RWPE2 (cell line): ENCODE measurements around the gene SH3PXD2A.
A peak's percentile ranks its signal among the peaks of the same experiment; 100 is the strongest.

Source experiments
- ATAC-seq: fragments of 200-7000 bp; cut with Tn5 transposase; 3 replicates; pipeline ENCODE4 v1.9.1; 2021; ENCODE audit warnings: low read depth
- DNase-seq: peaks from one replicate; pipeline ENCODE4 v3.0.0-alpha.2; 2020; ENCODE audit warnings: low spot score
- H3K27ac ChIP-seq: fragments of 450-650 bp; 2 replicates; pipeline ENCODE4 v1.5.1; 2017; ENCODE audit warnings: mild to moderate bottlenecking; ENCODE audit not compliant: poor library complexity, severe bottlenecking
- H3K27me3 ChIP-seq: fragments of 250-450 bp; sonication (Bioruptor Pico); 2 replicates; pipeline ENCODE4 v1.5.1; 2021; ENCODE audit warnings: mild to moderate bottlenecking, moderate library complexity; ENCODE audit not compliant: insufficient read depth, poor library complexity, severe bottlenecking
- H3K36me3 ChIP-seq: fragments of 250-450 bp; sonication (Bioruptor Pico); 2 replicates; pipeline ENCODE4 v1.5.1; 2020; ENCODE audit warnings: low read depth, mild to moderate bottlenecking, moderate library complexity
- H3K4me1 ChIP-seq: fragments of 250-450 bp; sonication (Bioruptor Pico); 2 replicates; pipeline ENCODE4 v1.5.1; 2021; ENCODE audit warnings: mild to moderate bottlenecking, moderate library complexity; ENCODE audit not compliant: insufficient read depth, poor library complexity, severe bottlenecking
- H3K4me3 ChIP-seq: fragments of 250-450 bp; sonication (Bioruptor Pico); 2 replicates; pipeline ENCODE4 v1.5.1; 2021; ENCODE audit warnings: mild to moderate bottlenecking, moderate library complexity; ENCODE audit not compliant: severe bottlenecking
- H3K9me3 ChIP-seq: fragments of 250-450 bp; sonication (Bioruptor Pico); 2 replicates; pipeline ENCODE4 v1.5.1; 2021; ENCODE audit warnings: mild to moderate bottlenecking, moderate library complexity; ENCODE audit not compliant: severe bottlenecking
- TF ChIP-seq, protein P1 (sequence below): fragments of 450-650 bp; IDR thresholded peaks from one replicate; pipeline ENCODE4 v1.5.1; 2017; ENCODE audit warnings: mild to moderate bottlenecking, moderate library complexity; ENCODE audit not compliant: poor library complexity, severe bottlenecking

SH3PXD2A gene

DNA sequence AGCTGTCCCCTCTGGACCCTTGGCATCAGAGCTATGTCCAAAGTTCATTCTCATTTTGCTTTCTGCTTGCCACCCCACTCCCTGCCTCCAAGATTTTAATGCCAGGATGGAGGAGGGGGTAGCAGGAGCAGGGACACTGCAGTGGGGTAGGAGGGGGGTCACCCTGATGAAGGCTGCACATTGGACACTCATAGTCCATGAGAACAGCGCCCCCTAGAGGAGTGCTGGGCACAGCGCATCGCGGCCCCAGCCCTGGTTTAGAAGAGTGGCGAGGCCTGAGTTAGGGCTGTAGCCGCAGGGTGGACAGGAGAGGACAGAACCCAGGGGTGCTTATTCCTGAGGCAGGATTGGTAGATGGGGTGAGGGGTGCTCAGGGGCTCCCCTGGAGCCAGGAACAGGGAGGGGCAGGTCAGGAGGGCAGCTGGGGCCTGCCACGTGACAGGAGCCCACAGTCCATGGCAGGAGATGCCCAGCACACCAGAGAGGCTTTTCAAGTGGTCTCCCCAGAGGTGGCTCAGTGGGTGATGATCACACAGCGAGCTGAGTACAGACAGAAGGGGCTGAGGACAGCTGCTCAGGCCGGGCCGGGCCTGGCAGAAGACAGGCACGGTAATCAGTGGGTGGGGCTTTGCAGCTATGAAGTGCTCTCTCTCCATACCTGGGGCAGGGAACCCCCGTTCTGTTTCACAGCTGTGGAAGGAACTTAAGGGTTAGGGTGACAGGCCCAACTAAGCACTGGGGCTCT is 290.4 kb downstream of the SH3PXD2A start:
- no peaks in the 10 kb centered on the region for H3K9me3 ChIP-seq
- TF ChIP-seq, protein P1, sequence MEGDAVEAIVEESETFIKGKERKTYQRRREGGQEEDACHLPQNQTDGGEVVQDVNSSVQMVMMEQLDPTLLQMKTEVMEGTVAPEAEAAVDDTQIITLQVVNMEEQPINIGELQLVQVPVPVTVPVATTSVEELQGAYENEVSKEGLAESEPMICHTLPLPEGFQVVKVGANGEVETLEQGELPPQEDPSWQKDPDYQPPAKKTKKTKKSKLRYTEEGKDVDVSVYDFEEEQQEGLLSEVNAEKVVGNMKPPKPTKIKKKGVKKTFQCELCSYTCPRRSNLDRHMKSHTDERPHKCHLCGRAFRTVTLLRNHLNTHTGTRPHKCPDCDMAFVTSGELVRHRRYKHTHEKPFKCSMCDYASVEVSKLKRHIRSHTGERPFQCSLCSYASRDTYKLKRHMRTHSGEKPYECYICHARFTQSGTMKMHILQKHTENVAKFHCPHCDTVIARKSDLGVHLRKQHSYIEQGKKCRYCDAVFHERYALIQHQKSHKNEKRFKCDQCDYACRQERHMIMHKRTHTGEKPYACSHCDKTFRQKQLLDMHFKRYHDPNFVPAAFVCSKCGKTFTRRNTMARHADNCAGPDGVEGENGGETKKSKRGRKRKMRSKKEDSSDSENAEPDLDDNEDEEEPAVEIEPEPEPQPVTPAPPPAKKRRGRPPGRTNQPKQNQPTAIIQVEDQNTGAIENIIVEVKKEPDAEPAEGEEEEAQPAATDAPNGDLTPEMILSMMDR: peak; percentile 54
- no peak overlapping the region for H3K4me3 ChIP-seq
- H3K36me3 ChIP-seq: no peaks in the 10 kb centered on the region
- H3K4me1 ChIP-seq: no peaks in the 10 kb centered on the region
- no peak for DNase-seq
- no peaks in the 10 kb centered on the region for H3K27me3 ChIP-seq
- ATAC-seq: no peak
- no peak overlapping the region for H3K27ac ChIP-seq

DNA sequence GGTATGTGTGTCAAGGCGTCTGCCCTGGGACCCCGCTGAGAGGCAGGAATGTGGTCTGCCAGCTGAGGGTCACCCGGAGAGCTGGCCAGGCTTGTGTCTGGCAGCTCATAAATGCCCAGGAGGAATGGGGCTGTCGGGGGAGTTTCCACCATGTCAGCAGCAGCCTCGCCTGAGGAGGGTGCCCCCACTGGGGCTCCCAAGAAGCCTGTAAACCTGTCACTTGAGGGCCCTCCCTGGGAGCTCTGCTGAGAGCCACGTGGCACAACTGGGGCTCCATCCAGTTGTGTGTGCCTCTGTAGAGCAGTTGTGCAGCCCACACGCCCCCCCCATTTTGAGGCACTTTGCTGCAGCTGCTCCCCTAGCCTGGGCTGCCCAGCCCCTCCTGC is 291.3 kb downstream of the SH3PXD2A start:
- Histone ChIP-seq H3K4me3 (no peak overlapping the region), H3K9me3 (no peaks in the 10 kb centered on the region), H3K27ac (no peak overlapping the region), H3K4me1 (no peaks in the 10 kb centered on the region), H3K27me3 (no peaks in the 10 kb centered on the region), H3K36me3 (no peaks in the 10 kb centered on the region)
- DNase-seq: no peak
- TF ChIP-seq, protein P1: no peak
- ATAC-seq: no peak

DNA sequence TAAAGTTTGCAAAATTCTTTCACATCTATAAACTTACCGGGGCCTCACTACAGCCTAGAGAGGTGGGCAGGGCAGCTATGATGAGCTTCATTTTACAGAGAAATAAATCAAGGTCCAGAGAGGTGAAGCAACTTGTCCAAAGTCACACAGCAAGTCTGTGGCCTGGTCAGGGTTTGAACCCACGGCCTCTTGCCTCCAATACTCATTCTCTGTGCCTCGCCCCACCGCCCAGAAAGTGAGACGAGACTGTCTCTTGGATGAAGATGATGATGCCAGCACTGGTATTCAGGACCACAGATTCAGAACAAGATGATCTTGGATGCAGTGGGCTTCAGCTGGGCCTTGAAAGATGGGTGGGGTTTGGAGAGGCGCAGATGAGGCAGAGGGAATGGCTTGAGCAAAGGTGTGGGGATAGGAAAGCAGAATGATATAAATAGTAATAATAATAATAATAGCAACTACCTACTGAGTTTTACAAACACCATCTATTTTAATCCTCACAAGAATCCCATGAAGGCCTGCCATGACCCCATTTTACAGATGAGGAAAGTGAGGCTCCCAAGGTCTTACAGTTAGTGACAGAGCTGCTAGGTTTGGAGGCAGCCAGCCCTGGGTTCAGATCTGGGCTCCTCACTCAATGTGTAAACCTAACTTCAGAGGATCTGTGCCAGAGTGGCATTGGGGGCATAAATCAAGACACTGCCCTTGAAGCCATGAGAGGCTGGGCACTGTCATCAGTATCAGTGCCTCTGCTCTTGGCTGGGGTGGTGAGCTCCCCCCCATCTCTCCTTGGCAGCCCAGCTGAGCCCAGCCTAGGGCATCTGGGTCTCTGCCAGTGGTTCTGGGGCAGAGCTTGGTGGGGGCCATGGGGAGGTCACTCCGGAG is 291.9 kb downstream of the SH3PXD2A start:
- H3K4me3 ChIP-seq: no peak overlapping the region
- DNase-seq (no peak), ATAC-seq (no peak)
- H3K4me1 ChIP-seq: no peaks in the 10 kb centered on the region
- TF ChIP-seq, protein P1: no peak
- H3K27me3 ChIP-seq: no peaks in the 10 kb centered on the region
- no peak overlapping the region for H3K27ac ChIP-seq
- no peaks in the 10 kb centered on the region for H3K9me3 ChIP-seq
- no peaks in the 10 kb centered on the region for H3K36me3 ChIP-seq

DNA sequence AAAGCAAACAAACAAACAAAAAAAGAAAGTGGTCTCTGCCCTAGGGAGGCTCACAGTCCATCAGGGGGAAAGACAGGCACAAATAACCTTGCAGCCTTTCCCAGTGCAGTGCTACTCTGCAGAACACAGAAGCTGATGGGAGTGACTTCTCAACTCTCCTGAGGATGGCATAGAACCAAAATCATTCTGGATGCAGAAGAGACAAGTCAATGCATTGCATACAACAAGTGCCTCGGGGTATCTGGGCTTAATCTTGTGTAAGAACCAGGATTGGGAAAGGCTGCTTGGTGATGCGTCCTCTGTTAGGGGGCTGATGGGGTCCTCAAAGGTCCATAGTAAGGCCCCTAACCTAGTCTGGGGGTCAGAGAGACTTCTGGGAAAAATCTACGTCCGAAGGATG is 293.0 kb downstream of the SH3PXD2A start:
- no peak for DNase-seq
- H3K27me3 ChIP-seq: no peaks in the 10 kb centered on the region
- TF ChIP-seq, protein P1: no peak
- H3K4me3 ChIP-seq: no peak overlapping the region
- no peak overlapping the region for H3K27ac ChIP-seq
- H3K9me3 ChIP-seq: no peaks in the 10 kb centered on the region
- H3K4me1 ChIP-seq: no peaks in the 10 kb centered on the region
- ATAC-seq: no peak
- H3K36me3 ChIP-seq: no peaks in the 10 kb centered on the region
